Vagina (tissue), 2 donors: ENCODE data around the gene ZBTB7C. TPM values are rescaled to one million over a fixed set of nuclear protein-coding genes. Genes with fewer than 3 reads are reported as not detected.

Experiments
- DNase-seq, 2 donors: peaks; one replicate each; pipeline ENCODE4 v3.0.0-alpha.2; 2017; ENCODE audit errors: extremely low spot score in 2 of 2
- H3K27ac ChIP-seq: fragments of 200-600 bp; sonication (generic); one replicate; pipeline ENCODE4 v1.5.1; 2019
- H3K27me3 ChIP-seq: fragments of 200-600 bp; sonication (generic); one replicate; pipeline ENCODE4 v1.5.1; 2019
- H3K36me3 ChIP-seq, 2 donors: fragments of 200-600 bp; sonication (generic); one replicate each; pipeline ENCODE4 v1.5.1; 2017 to 2019
- H3K4me1 ChIP-seq: fragments of 200-600 bp; sonication (generic); one replicate; pipeline ENCODE4 v1.5.1; 2019
- H3K4me3 ChIP-seq, 2 donors: fragments of 200-600 bp; sonication (generic); 1 replicate in 1 of 2; 2 replicates in 1 of 2; pipeline ENCODE4 v1.5.1; 2016 to 2019
- H3K9me3 ChIP-seq: fragments of 200-600 bp; sonication (generic); one replicate; pipeline ENCODE4 v1.5.1; 2019
- CTCF ChIP-seq, 3 experiments: fragments of 450-650 bp in 2 of 3; fragments of 200-600 bp in 1 of 3; sonication (generic) in 1 of 3; IDR thresholded peaks; one replicate each; pipeline ENCODE4 v1.5.1; 2017 to 2019; ENCODE audit warnings: antibody characterized with exemption in 3 of 3, mild to moderate bottlenecking in 2 of 3, moderate library complexity in 2 of 3
- POLR2A ChIP-seq, 2 donors: fragments of 450-650 bp; IDR thresholded peaks; one replicate each; pipeline ENCODE4 v1.6.1; 2017; ENCODE audit warnings: antibody characterized with exemption in 2 of 2, mild to moderate bottlenecking in 2 of 2, moderate library complexity in 2 of 2
- POLR2AphosphoS5 ChIP-seq, 2 donors: sonication (generic); formaldehyde crosslinking; IDR thresholded peaks; one replicate each; pipeline ENCODE4 v1.9.0; 2017; ENCODE audit warnings: antibody characterized with exemption in 2 of 2, mild to moderate bottlenecking in 2 of 2, low read depth in 1 of 2; ENCODE audit not compliant: insufficient read depth in 1 of 2
- intact Hi-C: fragments of 100-400 bp; cut with DNase I; formaldehyde crosslinking; loops from one replicate; pipeline ENCODE4 v1.15.1; 2023
- total RNA-seq: library from RNA; depleted of rRNA; stranded (reverse); fragments of >200 nt; gene quantifications from one replicate; pipeline ENCODE4 v1.2.3, GENCODE V29; 2016

The ZBTB7C gene
- total RNA-seq, 1 donor from 2014 or later = 40.5 TPM

DNA sequence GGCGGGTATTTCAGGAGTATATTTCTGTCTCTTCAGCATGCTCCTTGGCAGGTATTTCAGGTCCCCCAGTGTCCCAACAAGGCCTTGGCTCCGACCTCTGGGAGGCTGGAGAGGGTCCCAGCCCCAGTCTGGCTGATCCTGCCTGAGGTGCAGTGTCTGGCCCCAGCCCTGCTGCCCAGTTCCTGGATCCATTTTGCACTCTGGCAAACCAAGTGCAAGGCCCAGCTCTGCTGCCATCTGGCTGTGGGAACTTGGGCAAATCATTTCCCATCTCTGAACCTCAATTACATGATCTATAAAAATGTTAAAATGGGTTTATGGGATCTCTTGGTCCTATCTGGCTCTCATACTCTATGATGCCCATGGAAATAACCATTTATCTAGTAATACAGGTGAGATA is 63.6 kb downstream of the ZBTB7C start:
- no peak overlapping the region for H3K27ac ChIP-seq
- no peaks in the 10 kb centered on the region for H3K27me3 ChIP-seq
- no peaks in the 10 kb centered on the region for H3K4me1 ChIP-seq
- no peaks in the 10 kb centered on the region for H3K9me3 ChIP-seq
- H3K36me3 ChIP-seq = no peaks in the 10 kb centered on the region
- intact Hi-C loops = no loop called here
- H3K4me3 ChIP-seq = no peak overlapping the region
- no peak for DNase-seq
- TF ChIP-seq POLR2A (IDR thresholded peaks at IDR 0.05) = no peak
- TF ChIP-seq CTCF (IDR thresholded peaks at IDR 0.05) = peak in 1 of 3 experiments; percentile 16

GRCh38 chr18:48342581-48342980 is 66.6 kb downstream of the ZBTB7C start:
- Histone ChIP-seq H3K27me3 (no peaks in the 10 kb centered on the region), H3K36me3 (no peaks in the 10 kb centered on the region), H3K9me3 (no peaks in the 10 kb centered on the region), H3K4me1 (no peaks in the 10 kb centered on the region), H3K4me3 (no peak overlapping the region), H3K27ac (no peak overlapping the region)
- no peak for DNase-seq
- TF ChIP-seq POLR2A (IDR thresholded peaks at IDR 0.05) (no peak), CTCF (IDR thresholded peaks at IDR 0.05) (no peak), POLR2AphosphoS5 (IDR thresholded peaks at IDR 0.05; ENCODE audit: insufficient read depth in 1 of 2, low read depth in 1 of 2) (no peak)
- intact Hi-C loops = no loop called here

DNA sequence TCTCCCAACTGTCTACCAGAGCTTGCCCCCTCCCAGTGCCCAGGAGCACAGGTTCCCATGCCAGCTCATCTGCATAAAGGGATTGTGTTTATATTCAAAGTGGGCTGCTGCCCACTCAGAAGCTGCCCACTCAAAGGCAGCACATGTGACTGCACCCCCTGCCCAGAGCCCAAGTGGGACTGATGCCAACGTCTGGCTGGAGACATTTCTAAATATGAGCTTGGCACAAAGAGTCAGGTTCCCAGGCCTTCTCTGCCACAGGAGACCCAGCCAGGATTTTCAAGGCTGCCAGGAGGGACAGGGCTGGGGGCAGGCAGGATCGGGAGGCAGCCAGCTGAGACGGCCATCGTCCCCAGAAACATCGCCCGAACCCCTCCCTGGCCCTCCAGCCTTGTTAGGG is 67.1 kb downstream of the ZBTB7C start:
- H3K27ac ChIP-seq = no peak overlapping the region
- no peak overlapping the region for H3K4me3 ChIP-seq
- DNase-seq = no peak
- no peak for TF ChIP-seq POLR2AphosphoS5 (IDR thresholded peaks at IDR 0.05; ENCODE audit: insufficient read depth in 1 of 2, low read depth in 1 of 2)
- TF ChIP-seq POLR2A (IDR thresholded peaks at IDR 0.05) = no peak
- TF ChIP-seq CTCF (IDR thresholded peaks at IDR 0.05) = no peak
- no peaks in the 10 kb centered on the region for H3K27me3 ChIP-seq
- H3K36me3 ChIP-seq = no peaks in the 10 kb centered on the region
- H3K4me1 ChIP-seq = no peaks in the 10 kb centered on the region
- H3K9me3 ChIP-seq = no peaks in the 10 kb centered on the region
- intact Hi-C loops = no loop called here

DNA sequence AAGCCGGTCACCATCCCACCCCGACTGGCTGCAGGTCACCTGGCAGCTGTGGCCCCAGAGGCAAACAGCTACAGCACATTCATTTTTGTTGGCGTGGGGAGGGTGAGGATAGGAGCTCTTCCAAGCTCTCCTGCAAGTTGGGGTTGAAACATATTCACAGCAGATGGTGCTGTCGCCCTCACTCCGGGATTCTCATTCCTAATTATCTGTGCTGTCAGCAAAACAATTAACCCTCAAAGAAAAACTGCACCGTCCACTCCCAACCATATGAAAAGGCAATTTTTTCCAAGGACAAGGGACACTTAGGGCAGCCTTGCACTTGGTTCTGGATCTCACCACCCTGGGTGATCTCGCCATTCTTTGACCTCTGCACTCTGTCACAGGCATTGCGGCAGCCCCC is 68.6 kb downstream of the ZBTB7C start:
- H3K4me3 ChIP-seq = no peak overlapping the region
- H3K27me3 ChIP-seq = no peaks in the 10 kb centered on the region
- no peak for DNase-seq
- no peaks in the 10 kb centered on the region for H3K36me3 ChIP-seq
- no peaks in the 10 kb centered on the region for H3K9me3 ChIP-seq
- H3K27ac ChIP-seq = no peak overlapping the region
- TF ChIP-seq POLR2AphosphoS5 (IDR thresholded peaks at IDR 0.05; ENCODE audit: insufficient read depth in 1 of 2, low read depth in 1 of 2) = no peak
- intact Hi-C loops = no loop called here
- no peaks in the 10 kb centered on the region for H3K4me1 ChIP-seq

DNA sequence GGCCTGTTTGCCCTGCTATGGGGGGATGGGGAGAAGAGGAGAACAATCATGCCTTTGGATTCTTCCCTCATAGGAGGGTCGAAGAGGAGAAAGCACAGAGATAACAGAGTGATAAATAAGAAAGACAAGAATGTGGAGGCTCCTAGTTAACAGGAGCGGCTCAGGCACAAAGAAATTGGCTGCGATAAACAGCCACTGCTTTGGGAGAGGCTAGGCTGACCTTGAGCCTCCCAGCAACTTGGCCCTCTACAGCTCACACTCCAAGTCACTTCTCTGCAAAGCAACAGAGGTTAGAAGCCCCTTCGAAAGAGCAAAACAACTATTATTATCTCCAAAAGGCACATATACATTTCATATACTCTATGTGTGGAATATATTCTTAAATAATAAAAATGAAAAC is 69.5 kb downstream of the ZBTB7C start:
- H3K27me3 ChIP-seq = no peaks in the 10 kb centered on the region
- no peaks in the 10 kb centered on the region for H3K36me3 ChIP-seq
- H3K9me3 ChIP-seq = no peaks in the 10 kb centered on the region
- H3K27ac ChIP-seq = no peak overlapping the region
- DNase-seq = no peak
- intact Hi-C loops = no loop called here
- H3K4me1 ChIP-seq = no peaks in the 10 kb centered on the region
- TF ChIP-seq POLR2A (IDR thresholded peaks at IDR 0.05) = no peak
- TF ChIP-seq POLR2AphosphoS5 (IDR thresholded peaks at IDR 0.05; ENCODE audit: insufficient read depth in 1 of 2, low read depth in 1 of 2) = no peak
- no peak for TF ChIP-seq CTCF (IDR thresholded peaks at IDR 0.05)
- no peak overlapping the region for H3K4me3 ChIP-seq

- TF ChIP-seq CTCF (IDR thresholded peaks at IDR 0.05) = no peak
- no peak for TF ChIP-seq POLR2A (IDR thresholded peaks at IDR 0.05)
- no peak for TF ChIP-seq POLR2AphosphoS5 (IDR thresholded peaks at IDR 0.05; ENCODE audit: insufficient read depth in 1 of 2, low read depth in 1 of 2)
- no peak for DNase-seq
- intact Hi-C loops = no loop called here
Observed at GRCh38 chr18:48338915-48339314, 70.3 kb downstream of the ZBTB7C start.

More at GRCh38 chr18:48338915-48339314, 70.3 kb downstream of the ZBTB7C start:
- Histone ChIP-seq H3K27me3 (no peaks in the 10 kb centered on the region), H3K4me1 (no peaks in the 10 kb centered on the region), H3K4me3 (no peak overlapping the region), H3K9me3 (no peaks in the 10 kb centered on the region), H3K27ac (no peak overlapping the region), H3K36me3 (no peaks in the 10 kb centered on the region)
